ENCODE data around the gene CRYL1.

The CRYL1 gene

DNA sequence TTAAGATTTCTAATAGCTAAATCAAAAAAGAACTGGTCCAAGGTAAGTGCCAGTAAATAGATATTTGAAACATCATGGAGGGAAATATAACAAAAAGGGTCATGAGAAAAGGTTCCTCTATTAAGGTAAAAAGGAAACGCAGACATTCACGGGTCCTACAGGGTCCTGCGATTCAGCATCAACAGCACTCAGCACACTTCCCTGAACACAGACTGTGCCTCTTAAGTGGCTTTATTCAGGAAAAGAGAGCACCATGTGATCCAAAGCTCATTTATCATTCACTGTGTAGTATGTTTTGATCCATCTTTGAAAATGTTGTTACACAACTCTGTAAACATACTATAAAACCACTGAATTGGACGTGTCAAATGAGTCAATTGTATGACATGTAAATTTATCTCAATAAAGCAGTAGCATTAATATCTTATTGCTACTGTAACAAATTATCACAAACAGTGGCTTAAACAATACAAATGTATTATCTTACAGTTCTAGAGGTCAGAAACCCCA lies 33.7 kb downstream of the CRYL1 start:
- DNase-seq = no peak

- no peak for DNase-seq
Observed at GRCh38 chr13:20489185-20489820, 36.4 kb downstream of the CRYL1 start.

DNA sequence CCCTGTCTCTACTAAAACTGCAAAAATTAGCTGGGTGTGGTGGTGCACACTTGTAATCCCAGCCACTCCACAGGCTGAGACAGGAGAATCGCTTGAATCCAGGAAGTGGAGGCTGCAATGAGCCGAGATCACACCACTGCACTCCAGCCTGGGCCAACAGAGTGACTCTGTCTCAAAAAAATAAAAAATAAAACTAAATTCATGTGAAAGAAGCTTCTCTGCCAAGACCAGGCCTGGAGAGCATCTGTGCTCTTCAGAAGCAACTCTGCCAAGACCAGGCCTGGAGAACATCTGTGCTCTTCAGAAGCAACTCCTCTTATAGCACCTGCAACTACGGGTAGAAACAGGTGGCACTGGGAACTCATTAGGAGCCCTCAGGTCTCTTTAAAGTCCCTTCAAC lies 37.7 kb downstream of the CRYL1 start:
- no peak for DNase-seq

- DNase-seq = no peak
Observed at GRCh38 chr13:20482787-20483186, 42.9 kb downstream of the CRYL1 start.

GRCh38 chr13:20482275-20482761 lies 43.3 kb downstream of the CRYL1 start:
- DNase-seq = no peak

DNA sequence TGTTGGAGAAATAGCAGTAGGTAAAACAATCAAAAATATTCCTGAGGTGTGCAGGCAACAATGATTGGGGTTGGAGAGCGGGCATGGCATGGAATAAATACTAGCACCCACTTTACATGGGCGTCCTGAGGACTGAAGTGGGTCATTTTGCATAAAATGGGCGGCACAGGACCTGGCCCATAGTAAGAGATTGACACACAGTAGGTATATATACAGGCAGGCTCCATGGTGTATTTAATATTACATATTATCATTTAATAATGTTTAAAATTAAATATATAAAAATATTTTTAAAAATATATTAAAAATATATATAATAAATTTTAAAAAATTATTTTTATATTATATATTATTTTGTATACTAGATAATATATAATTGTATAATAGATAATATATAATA lies 48.3 kb downstream of the CRYL1 start:
- no peak for DNase-seq

DNA sequence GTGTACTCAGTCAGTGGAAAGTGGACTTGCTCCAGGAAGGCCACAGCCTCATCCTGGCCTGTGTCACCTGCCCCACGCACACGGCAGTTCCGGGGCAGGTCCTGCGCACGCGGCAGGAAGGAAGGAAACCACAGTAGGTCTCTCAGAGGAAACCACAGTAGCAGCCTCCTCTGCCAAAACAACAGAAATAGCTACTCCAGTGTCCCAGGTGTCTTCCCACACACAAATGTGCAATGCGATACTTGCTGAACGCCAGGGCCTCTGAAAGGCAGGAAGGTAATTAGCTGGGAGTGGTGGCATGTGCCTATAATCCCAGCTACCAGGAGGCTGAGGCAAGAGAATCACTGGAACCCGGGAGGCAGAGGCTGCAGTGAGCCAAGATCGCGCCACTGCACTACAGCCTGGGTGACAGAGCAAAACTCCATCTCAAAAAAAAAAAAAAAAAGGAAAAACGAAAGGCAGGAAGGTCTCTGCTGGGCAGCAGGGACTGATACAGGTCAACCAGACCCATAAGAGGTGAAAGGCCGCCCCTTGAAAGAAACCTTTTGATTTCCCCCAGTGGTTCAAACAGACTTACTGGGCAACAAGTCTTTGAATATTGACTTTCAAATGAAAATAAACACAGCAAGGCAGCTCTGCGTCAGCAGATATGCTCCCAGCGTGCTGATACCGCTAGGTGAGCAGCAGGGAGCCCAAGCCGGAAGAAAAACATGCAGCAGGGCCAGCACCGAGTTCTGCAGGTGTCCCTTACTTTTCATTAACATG lies 49.5 kb downstream of the CRYL1 start:
- DNase-seq = no peak

DNA sequence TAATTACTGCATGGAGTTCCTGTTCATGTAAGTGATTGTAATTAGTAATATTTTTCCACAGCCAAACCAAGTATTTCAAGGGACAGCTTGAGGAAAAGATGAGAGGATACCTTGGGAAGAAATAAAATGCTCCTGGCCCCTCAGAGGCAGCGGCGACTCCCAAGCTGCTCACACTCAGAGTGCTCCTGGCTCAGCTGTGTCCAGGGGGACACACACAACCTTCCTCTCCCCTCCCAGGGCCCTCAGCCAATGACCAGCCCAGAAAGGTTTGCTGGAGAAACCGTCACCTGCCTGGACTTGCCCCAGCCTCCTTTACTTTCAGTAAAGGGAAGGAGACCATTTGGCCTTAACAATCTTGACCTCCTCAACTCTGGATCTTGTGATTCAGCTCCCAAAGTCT lies 51.1 kb downstream of the CRYL1 start:
- no peak for DNase-seq

DNA sequence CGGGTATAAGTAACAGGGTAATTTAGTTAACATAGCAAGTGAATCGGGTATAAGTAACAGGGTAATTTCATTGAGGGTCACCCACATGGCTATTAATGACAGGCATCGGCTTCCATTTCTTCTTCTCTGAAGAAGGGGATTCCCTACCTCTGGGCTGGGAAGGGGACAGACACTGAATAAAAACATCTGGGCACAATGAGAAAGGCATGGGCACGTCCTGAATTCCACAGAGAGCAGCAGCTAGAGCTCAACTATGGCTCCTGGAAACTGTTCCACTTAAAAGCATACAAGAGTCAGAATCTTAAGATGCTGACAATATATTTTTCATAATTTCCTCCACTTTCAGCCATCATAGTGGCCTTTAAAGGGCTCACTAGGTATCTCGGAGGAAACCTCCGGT lies 51.8 kb downstream of the CRYL1 start:
- DNase-seq = no peak

GRCh38 chr13:20473139-20473538 lies 52.5 kb downstream of the CRYL1 start:
- no peak for DNase-seq

GRCh38 chr13:20472531-20472930 lies 53.1 kb downstream of the CRYL1 start:
- no peak for DNase-seq

DNA sequence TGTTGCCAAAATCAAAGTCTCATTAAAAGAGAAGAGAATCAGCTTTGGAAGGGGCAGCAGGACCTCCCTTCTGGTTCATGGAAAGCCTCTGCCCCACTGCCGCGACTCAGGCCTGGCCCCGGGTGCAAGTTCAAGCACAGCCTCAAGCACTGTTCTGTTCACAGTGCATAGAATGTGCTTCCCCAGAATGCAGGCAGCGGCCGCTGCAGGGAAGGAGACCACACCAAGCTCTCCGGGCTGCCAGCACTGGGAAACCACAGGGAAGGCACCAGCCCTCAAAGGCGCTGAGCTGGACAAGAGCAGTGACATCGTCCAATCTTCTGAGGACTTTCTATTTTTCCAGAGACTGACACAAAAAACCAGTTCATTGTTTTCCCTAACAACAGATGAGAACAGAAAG lies 55.5 kb downstream of the CRYL1 start:
- DNase-seq = no peak

GRCh38 chr13:20466371-20466770 lies 59.3 kb downstream of the CRYL1 start:
- DNase-seq = no peak

DNA sequence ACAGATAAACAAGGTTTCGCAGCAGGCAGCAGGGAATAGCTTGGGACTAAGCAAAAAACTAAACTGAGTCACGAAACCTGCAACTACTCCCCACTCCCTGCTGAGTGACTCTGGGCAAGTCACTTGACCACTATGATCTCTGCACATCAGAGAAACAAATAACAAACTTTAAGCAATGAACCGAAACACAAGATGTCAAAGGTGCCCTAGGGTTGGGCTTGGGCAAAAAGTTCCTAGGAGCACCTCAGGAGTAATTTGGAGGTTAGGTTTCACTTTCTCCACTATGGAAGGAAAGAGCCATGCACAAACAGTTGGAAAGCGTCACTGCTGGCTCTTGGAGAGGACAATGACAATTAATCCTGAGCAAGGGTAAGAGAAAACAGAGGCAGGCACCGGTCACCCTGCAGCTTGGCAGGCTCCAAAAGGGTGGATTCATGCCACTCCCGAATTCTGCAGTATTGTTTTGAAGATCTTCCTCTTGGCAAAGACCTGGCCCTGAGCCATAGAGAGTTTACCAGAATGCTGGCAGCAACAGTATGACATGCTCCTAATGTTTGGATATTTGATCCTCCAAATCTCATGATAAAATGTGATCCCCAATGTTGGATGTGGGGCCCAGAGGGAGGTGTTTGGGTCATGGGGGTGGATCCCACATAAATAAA lies 60.3 kb downstream of the CRYL1 start:
- DNase-seq = no peak

DNA sequence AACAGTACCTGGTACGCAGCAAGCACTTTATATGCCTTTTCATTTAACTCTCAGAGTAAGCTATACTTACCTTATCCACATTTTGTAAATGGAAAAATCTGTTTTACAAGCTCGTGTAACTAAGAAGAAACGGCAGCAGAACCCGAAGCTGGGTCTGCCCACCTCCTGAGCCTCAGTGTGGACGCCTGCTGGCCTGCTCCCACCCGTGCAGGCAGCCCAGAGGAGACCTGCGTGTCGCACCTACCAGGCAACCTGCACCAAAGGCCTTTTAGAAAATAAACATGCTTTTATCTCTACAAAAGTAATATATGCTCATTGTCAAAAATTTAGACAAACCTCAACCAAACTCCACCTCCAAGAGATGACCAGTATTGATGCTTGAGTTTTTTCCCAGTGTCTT lies 62.7 kb downstream of the CRYL1 start:
- no peak for DNase-seq

DNA sequence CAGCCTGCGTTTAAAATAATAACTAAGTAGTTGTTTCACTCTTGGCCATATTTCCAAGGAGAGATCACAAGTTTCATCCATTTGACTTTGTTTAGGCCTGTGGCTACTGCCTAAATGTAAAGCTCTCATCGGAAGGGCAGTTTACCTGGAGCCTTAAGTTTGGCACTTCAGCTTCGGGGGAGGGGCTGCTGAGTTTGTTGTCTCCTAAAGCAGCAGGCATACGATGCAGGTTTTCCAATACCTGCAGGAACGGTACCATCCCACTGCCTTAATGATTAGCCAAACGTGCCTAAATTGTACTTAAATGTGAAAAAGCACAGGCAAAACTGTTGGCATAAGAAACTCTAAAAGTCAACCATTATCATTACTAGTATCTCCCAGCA lies 63.1 kb downstream of the CRYL1 start:
- no peak for DNase-seq

GRCh38 chr13:20461860-20462532 lies 63.7 kb downstream of the CRYL1 start:
- DNase-seq = no peak

DNA sequence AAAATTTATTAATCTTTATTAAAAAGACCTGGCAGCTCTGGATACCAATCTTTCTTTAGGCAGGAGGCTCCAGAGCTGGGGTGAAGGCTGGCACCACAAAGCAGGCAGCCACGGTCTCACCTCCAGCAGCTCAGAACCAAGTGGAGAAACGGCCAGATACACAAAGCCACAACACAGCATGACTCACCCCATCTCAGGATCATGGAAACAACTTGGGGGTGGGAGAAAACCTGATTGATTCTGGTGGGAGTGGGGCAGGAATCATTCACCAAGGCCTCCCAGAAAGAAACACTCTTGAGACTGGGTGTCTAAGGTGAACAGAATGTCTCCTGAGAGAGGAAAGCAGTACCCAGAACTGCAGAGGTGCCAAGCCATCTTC lies 64.2 kb downstream of the CRYL1 start:
- DNase-seq = no peak

DNA sequence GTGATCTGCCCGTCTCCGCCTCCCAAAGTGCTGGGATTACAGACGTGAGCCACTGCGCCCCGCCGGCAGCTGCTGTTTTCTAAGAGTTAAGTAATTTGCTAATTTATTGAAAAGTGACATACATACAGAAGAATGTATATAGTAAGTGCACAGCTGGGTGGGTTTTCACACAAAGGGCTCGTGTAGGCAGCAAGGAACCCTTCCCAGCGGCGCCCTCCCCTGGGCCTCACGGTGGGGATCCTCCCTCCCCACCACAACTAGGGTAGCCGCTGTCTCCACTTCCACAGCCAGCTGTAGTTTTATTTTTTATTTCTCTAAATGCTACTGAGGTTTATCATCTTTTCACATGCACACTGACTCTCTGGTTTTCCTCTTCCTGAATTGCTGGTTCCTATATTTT lies 64.9 kb downstream of the CRYL1 start:
- no peak for DNase-seq

DNA sequence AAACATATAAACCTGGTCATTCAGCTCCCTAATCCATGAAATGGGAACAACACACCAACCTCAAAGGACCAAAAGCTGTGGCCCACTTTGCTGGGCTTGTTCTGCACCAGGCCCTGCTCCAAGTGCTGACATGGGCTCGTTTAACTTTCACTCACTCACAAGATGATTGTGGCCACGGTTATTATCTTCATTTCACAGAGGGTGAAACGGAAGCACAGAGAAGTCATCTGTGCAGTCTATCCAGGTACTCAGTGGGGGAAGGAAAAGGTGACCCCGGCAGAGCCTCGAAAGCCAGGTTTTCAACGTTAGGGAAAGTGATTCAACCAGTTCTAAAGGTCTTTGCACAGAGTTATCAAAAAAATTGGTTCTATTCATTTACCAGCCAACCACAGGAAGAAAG lies 68.0 kb downstream of the CRYL1 start:
- no peak for DNase-seq

DNA sequence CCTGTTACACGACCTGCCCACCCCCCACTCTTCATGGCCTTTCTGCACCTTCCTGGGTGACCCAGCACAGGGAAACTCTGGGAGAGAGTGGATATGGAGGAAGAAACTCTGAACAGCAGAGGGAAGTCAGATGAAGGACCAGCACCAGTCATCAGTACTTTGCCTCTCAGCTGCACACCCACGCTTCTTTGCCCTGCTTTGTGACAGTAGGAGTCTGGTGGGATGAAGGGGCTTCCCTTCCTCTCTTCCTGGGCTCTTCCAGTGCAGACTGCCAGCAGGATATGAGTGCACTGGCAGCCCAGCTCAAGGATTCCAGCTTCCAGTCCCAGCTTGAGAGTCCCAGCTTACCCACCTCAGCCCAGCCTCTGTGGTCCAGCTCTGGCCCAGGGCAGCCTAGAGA lies 68.9 kb downstream of the CRYL1 start:
- no peak for DNase-seq

- no peak for DNase-seq
Observed at GRCh38 chr13:20451397-20451796, 74.3 kb downstream of the CRYL1 start.

DNA sequence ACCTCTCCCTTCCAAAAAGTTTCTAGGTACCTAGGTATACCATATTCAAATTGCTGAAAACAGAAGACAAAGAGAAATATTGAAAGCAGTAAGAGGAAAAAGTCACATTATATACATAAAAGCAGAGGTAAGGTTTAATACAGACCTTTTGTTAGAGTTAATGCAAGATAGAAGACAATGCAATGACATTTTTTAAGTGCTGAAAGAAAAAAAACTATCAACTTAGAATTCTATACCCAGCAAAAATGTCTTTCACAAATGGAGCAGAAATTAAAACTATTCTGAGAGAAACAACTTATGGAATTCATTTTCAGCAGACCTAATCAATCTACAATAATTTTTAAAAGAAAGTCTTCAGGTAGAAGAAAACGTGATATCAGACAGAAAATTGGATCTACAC lies 77.2 kb downstream of the CRYL1 start:
- DNase-seq = no peak

GRCh38 chr13:20446900-20447299 lies 78.8 kb downstream of the CRYL1 start:
- DNase-seq = no peak
